H1 (cell line): ENCODE results near the gene NEK3.

ENCODE experiments used
- CEBPB ChIP-seq: IDR thresholded peaks from 2 replicates; pipeline ENCODE4 v1.6.1; 2012; ENCODE audit warnings: low read depth, low read length
- JUND ChIP-seq: IDR thresholded peaks from 2 replicates; pipeline ENCODE4 v1.6.1; 2011; ENCODE audit warnings: mild to moderate bottlenecking, improper control_type of control experiment, low read length
- NRF1 ChIP-seq: IDR thresholded peaks from 2 replicates; pipeline ENCODE4 v1.6.1; 2011; ENCODE audit warnings: mild to moderate bottlenecking, low read depth, low read length, improper control_type of control experiment
- POLR2A ChIP-seq, 2 experiments: IDR thresholded peaks; 1 replicate in 1 of 2; 2 replicates in 1 of 2; pipeline ENCODE4 v1.6.1; 2011; ENCODE audit warnings: low read depth in 2 of 2, low read length in 2 of 2, mild to moderate bottlenecking in 2 of 2; ENCODE audit errors: control extremely low read depth in 1 of 2
- POLR2AphosphoS5 ChIP-seq: IDR thresholded peaks from 2 replicates; pipeline ENCODE4 v1.6.1; 2011; ENCODE audit warnings: low read depth, low read length
- RAD21 ChIP-seq, 2 experiments: IDR thresholded peaks in 1 of 2; conservative IDR thresholded peaks in 1 of 2; 2 replicates each; pipeline ENCODE4 v1.6.1; 2011; ENCODE audit warnings: low read depth in 2 of 2, low read length in 2 of 2, improper control_type of control experiment in 1 of 2, inconsistent platforms in 1 of 2, mild to moderate bottlenecking in 1 of 2, moderate library complexity in 1 of 2
- RFX5 ChIP-seq: IDR thresholded peaks from 2 replicates; pipeline ENCODE4 v1.6.1; 2011; ENCODE audit warnings: low read depth, low read length, improper control_type of control experiment, borderline replicate concordance
- SIN3A ChIP-seq, 2 experiments: IDR thresholded peaks in 1 of 2; conservative IDR thresholded peaks in 1 of 2; 2 replicates each; pipeline ENCODE4 v1.6.1; 2011 to 2012; ENCODE audit warnings: low read length in 2 of 2, improper control_type of control experiment in 1 of 2, low read depth in 1 of 2, mild to moderate bottlenecking in 1 of 2
- TF ChIP-seq, protein P1 (sequence below), 3 experiments: IDR thresholded peaks; 1 replicate in 2 of 3; 2 replicates in 1 of 3; pipeline versions ENCODE4 v1.5.1 to v1.6.1; 2011; ENCODE audit warnings: low read length in 3 of 3, mild to moderate bottlenecking in 3 of 3, inconsistent platforms in 2 of 3, low read depth in 1 of 3, moderate library complexity in 1 of 3; ENCODE audit not compliant: insufficient read depth in 1 of 3; ENCODE audit errors: control extremely low read depth in 1 of 3
- TF ChIP-seq, protein P2 (sequence below): IDR thresholded peaks from 2 replicates; pipeline ENCODE4 v1.6.1; 2011; ENCODE audit warnings: low read length, improper control_type of control experiment

DNA sequence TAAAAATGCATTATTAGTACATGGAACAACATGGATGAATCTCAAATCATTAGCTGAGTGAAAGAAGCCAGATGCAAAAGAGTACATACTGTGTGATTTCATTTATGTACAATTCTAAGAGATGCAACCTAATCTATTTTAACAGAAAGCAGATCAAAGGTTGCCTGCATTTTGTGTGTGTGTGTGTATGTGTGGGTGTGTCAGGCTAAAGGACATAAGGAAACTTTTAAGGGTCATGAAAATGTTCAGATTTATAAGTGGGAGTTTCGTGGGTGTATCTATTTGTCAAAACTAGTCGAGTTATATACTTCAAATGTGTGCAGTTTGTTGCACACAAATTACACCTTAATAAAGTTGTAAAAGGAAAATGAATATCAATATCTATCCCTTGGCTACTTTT, 17.9 kb upstream of the NEK3 start:
- TF ChIP-seq POLR2AphosphoS5 = no peak
- no peak for TF ChIP-seq JUND
- no peak for TF ChIP-seq SIN3A (conservative IDR thresholded peaks at IDR 0.05 in 1 of 2, IDR thresholded peaks at IDR 0.05 in 1 of 2; ENCODE audit: low read depth in 1 of 2, low read length in 2 of 2)
- TF ChIP-seq RFX5 = no peak
- no peak for TF ChIP-seq RAD21 (IDR thresholded peaks at IDR 0.05 in 1 of 2, conservative IDR thresholded peaks at IDR 0.05 in 1 of 2; ENCODE audit: low read depth in 2 of 2, low read length in 2 of 2)
- TF ChIP-seq POLR2A (IDR thresholded peaks at IDR 0.05; ENCODE audit: control extremely low read depth in 1 of 2, low read depth in 2 of 2, low read length in 2 of 2) = no peak
- TF ChIP-seq, protein P1, sequence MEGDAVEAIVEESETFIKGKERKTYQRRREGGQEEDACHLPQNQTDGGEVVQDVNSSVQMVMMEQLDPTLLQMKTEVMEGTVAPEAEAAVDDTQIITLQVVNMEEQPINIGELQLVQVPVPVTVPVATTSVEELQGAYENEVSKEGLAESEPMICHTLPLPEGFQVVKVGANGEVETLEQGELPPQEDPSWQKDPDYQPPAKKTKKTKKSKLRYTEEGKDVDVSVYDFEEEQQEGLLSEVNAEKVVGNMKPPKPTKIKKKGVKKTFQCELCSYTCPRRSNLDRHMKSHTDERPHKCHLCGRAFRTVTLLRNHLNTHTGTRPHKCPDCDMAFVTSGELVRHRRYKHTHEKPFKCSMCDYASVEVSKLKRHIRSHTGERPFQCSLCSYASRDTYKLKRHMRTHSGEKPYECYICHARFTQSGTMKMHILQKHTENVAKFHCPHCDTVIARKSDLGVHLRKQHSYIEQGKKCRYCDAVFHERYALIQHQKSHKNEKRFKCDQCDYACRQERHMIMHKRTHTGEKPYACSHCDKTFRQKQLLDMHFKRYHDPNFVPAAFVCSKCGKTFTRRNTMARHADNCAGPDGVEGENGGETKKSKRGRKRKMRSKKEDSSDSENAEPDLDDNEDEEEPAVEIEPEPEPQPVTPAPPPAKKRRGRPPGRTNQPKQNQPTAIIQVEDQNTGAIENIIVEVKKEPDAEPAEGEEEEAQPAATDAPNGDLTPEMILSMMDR (IDR thresholded peaks at IDR 0.05; ENCODE audit: control extremely low read depth in 1 of 3, insufficient read depth in 1 of 3, low read depth in 1 of 3, low read length in 3 of 3) = no peak
- no peak for TF ChIP-seq NRF1
- TF ChIP-seq, protein P2, sequence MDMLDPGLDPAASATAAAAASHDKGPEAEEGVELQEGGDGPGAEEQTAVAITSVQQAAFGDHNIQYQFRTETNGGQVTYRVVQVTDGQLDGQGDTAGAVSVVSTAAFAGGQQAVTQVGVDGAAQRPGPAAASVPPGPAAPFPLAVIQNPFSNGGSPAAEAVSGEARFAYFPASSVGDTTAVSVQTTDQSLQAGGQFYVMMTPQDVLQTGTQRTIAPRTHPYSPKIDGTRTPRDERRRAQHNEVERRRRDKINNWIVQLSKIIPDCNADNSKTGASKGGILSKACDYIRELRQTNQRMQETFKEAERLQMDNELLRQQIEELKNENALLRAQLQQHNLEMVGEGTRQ = no peak
- no peak for TF ChIP-seq CEBPB
